Measurements from ENCODE around the gene DUSP15. TPM values are rescaled to one million over a fixed set of nuclear protein-coding genes. Genes with fewer than 3 reads are reported as not detected.

Gene DUSP15
- total RNA-seq, 2 donors from 2014 or later, result 2.9 to 3.6 TPM

GRCh38 chr20:31822421-31823330 lies 47.7 kb downstream of the DUSP15 start:
- H3K36me3 ChIP-seq (replicated peaks in 1 of 2; ENCODE audit: insufficient read depth in 1 of 2, low read depth in 2 of 2), result no peaks in the 10 kb centered on the region
- peaks cover 47% of the 10 kb centered on the region for H3K4me1 ChIP-seq
- WGBS, 2 donors, result 0 to 2% methylated on average over 14 to 29 of the region's 29 CpGs
- no peak overlapping the region for H3K4me3 ChIP-seq
- no peaks in the 10 kb centered on the region for H3K27me3 ChIP-seq
- peak overlapping the region; percentile 51 to 77 (median 58) for H3K27ac ChIP-seq
- intact Hi-C loops (cut with DNase I), result no loop called here
- TF ChIP-seq POLR2A (IDR thresholded peaks at IDR 0.05) (peak in 1 of 3 donors; percentile 13), CTCF (IDR thresholded peaks at IDR 0.05) (peak; percentile 97 to 100 (median 98))
- peak; percentile 84 for ATAC-seq
- peak; percentile 79 to 93 (median 90) for DNase-seq
- H3K9me3 ChIP-seq, result no peaks in the 10 kb centered on the region

- DNase-seq (peak in 1 of 4 donors; percentile 30), ATAC-seq (no peak)
- Histone ChIP-seq H3K36me3 (replicated peaks in 1 of 2; ENCODE audit: insufficient read depth in 1 of 2, low read depth in 2 of 2) (no peaks in the 10 kb centered on the region), H3K9me3 (no peaks in the 10 kb centered on the region), H3K27me3 (no peaks in the 10 kb centered on the region), H3K4me3 (no peak overlapping the region), H3K4me1 (peaks cover 47% of the 10 kb centered on the region), H3K27ac (peak overlapping the region in 2 of 4 donors; percentile 61 to 77)
- intact Hi-C loops (cut with DNase I), result no loop called here
- 52 to 66% methylated on average over 5 of the region's 5 CpGs for WGBS, 2 donors
- TF ChIP-seq POLR2A (IDR thresholded peaks at IDR 0.05) (no peak), CTCF (IDR thresholded peaks at IDR 0.05) (no peak)
Observed at GRCh38 chr20:31821427-31821826, 48.9 kb downstream of the DUSP15 start.

GRCh38 chr20:31820228-31820627 lies 50.1 kb downstream of the DUSP15 start:
- H3K4me3 ChIP-seq, result no peak overlapping the region
- no peaks in the 10 kb centered on the region for H3K27me3 ChIP-seq
- H3K4me1 ChIP-seq, result peaks cover 47% of the 10 kb centered on the region
- no peaks in the 10 kb centered on the region for H3K9me3 ChIP-seq
- DNase-seq, result no peak
- H3K27ac ChIP-seq, result peak overlapping the region in 2 of 4 donors; percentile 50 to 53
- WGBS, 2 donors, result 53 to 74% methylated on average over 3 to 5 of the region's 6 CpGs
- intact Hi-C loops (cut with DNase I), result no loop called here
- no peak for ATAC-seq
- TF ChIP-seq CTCF (IDR thresholded peaks at IDR 0.05), result no peak
- no peak for TF ChIP-seq POLR2A (IDR thresholded peaks at IDR 0.05)
- H3K36me3 ChIP-seq (replicated peaks in 1 of 2; ENCODE audit: insufficient read depth in 1 of 2, low read depth in 2 of 2), result no peaks in the 10 kb centered on the region

GRCh38 chr20:31819083-31819784 lies 51.1 kb downstream of the DUSP15 start, which contains the start of gene MYLK2:
Gene MYLK2, plus strand, starts transcription at chr20:31819356. Its CDS starts 225 bp downstream, at chr20:31819581.
- 29 to 42% methylated on average over 15 to 16 of the region's 16 CpGs for WGBS, 2 donors
- peak; percentile 58 for ATAC-seq
- peak within 1 kb of the TSS in 3 of 4 donors; percentile 23 to 53 (median 50) for H3K27ac ChIP-seq
- H3K4me1 ChIP-seq, result peaks cover 47% of the 10 kb centered on the region
- H3K9me3 ChIP-seq, result no peaks in the 10 kb centered on the region
- TF ChIP-seq CTCF (IDR thresholded peaks at IDR 0.05), result no peak
- TF ChIP-seq POLR2A (IDR thresholded peaks at IDR 0.05), result peak; percentile 31 to 55 (median 40)
- no peaks in the 10 kb centered on the region for H3K36me3 ChIP-seq (replicated peaks in 1 of 2; ENCODE audit: insufficient read depth in 1 of 2, low read depth in 2 of 2)
- no peak within 1 kb of the TSS for H3K4me3 ChIP-seq
- intact Hi-C loops (cut with DNase I), result no loop called here
- DNase-seq, result peak; percentile 75 to 90 (median 85)
- H3K27me3 ChIP-seq, result no peaks in the 10 kb centered on the region

All from body of pancreas (tissue), 4 donors.